ENCODE results near the gene CAPZB.

The CAPZB gene

DNA sequence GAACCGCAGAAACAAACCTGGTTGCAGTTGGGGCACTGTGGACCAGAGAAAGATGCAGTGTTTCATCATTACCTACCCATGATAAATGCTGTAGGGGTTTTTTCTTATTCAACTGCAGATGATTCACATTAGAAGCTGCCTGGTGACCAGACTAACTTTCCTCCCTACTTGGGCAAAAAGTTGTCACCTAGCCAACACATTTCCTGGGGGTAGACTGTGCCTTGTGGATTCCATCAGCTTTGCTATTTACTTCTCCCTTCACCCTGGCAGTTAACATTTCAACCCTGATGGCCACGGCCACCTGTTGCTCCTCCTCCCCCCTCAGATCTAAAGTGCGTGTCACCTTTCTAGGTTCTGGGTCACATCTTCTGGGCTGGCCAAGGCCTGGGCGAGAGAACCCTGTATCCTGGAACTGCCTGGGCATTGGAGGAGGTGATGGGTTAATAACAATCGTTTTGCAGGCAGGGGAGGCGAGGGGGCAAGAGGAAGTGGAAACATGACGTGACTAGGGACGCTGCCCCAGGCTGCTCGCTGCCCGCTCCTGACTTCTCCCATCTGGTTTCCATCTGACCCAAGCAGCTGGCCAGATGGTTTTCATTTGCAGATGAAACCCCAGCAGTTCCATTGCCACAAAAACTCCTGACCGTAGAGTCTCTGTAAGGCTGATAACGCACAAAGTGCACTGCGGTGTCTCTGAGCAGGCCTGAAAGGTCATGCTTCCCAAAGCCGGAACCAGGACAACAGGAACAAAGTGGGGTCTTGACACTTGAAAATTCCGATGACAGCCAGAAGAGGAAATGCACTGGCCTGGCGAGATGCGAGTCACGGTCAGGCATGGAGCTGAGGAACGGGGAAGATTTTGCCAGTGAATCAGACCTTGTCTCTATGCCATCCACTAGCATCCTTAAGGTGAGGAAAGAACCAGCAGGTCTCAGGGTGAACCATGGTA lies 36.6 kb downstream of the CAPZB start:
- DNase-seq (ENCODE audit: low spot score): no peak

DNA sequence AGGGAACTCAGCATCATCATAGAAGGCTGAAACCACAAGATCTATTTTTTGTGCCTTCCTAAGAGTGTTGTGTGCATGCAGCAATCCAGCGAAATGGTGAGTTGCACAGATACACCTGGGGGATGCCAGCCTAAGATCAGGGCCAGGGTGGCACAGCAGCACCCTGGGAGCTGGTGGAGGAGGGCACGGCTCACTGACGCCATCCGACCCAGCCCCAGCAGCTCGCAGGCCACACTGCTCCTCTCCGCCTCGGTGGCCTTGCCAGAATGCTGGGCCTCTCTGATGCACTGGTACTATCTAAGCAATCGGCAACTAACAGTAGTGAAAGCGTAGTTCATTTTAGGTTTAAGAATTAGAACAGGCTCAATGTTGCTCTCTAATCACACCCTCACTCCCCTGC lies 37.8 kb downstream of the CAPZB start:
- DNase-seq (ENCODE audit: low spot score): no peak

DNA sequence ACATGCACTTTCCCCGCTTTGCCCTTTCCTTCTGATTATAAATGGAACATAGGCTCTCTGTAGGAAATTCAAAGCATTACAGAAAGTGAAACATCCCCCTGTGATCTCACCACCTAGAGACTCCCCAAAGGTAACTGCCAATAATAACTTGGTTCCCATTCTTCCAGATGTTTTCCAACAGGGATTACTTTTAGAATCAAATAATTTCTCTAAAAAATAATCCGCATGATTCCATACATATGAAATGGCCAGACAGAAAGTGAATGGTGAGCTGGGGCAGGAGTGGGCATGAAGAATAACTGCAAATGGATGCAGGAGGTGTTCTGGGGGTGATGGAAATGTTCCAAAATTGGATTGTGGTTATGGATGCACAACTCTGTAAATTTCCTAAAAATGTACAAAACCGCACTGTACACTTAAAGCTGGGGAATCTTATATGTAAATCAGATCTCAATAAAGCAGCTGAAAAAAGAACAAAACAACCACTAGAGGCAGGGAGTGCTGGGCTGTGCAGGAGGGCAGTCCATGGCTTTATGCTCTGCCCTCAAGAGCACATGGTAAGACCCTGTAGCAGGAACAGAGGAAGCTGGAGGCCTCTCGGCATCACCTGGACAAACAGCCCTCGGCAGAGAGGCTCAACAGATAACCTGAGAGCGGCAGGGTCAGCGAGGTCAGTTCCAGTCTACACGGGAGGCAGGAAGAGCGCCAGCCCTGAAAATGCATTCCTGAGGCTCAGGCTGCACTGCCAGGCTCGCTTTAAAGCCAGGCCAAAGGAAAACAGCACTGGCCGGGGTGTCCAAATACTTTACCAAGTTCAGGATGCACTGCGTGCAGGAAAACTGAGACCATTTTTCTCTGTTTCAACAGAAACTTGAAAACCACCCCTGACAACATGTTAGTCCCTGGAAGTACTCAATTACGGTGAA lies 39.7 kb downstream of the CAPZB start:
- no peak for DNase-seq (ENCODE audit: low spot score)

DNA sequence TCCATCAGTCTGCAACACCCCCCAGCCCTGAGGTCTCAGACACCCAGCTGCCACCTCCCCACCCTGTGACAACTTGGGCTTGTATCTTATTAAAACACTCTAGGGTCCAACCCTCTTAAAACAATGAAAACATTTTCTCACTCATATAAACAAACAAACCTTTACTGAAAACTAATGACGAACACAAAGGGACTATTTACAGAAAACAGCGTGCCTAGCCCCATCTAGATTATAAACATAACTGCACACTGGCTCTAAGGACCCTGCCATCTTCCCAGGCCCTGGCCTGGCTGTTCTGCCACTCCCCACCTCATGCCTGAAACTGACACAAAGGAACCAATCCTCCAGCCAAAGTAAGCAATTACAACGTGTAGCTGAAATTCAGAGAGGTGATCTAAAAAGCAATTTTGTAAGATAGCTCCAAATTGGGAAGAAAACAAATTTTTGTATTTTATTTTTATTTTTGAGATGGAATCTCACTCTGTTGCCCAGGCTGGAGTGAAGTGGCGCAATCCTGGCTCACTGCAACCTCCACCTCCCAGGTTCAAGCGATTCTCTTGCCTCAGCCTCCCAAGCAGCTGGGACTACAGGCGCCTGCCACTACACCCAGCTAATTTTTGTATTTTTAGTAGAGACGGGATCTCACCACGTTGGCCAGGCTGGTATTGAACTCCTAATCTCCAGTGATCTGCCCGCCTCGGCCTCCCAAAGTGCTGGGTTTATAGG lies 40.9 kb downstream of the CAPZB start:
- no peak for DNase-seq (ENCODE audit: low spot score)

DNA sequence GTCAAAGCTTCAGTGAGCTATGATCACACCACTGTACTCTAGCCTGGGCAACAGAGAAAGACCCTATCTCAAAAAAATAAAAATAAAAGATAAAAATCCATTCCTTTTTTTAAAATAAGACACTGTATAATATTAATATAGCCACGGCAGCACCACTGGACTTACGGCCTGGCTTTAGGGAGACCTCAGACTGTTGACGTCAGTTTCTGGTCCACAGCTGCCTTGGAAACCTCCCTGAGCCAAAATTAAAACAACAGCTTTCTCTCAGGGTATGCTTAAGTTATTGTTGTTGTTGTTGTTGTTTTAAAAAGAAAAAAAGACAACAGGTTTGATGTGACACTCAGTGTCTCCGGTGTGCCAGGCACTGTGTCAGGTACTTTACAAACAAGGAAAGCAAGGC lies 42.0 kb downstream of the CAPZB start:
- no peak for DNase-seq (ENCODE audit: low spot score)

DNA sequence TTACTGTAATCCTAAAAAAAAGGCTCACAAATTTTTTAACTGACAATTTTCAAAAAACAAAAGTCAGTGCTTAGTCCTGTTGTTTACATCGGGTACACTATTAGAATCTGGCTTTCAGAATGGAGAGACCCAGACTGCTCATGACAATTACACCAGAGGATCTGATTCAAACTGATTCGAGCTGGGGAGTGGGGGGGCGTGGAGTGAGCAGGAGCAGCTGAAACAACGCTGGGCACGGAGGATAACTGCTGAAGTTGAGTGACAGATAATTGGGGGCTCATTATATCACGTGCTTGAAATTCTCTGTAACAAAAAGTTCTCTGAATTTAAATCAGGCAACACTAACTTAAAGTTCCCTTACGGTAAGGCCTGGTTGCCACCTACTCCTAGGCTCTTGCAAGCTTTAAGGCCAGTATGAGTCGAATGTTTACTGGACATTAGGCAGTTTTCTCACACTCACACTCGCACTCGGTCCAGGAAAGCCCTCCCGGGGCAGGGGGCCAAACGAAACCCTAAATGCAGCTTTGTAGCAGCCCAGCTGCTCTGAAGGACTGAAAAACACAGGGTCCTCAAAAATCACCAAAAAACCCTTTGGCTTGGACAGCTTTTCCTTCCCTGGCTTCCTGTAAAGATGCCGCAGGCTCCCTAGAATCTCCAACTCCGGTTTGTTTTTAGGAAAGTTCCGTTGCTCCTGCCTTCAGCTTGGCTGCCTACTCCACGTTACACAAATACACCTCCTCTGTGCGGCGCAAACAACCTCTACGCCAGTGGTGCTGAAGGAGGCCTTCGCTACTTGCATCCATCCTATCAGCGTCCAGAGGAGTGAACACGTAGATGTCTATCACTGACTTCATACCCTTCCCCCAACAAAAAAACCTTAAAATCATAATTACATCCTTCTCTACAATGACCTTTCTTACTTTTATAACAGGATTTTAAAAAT lies 42.9 kb downstream of the CAPZB start:
- DNase-seq (ENCODE audit: low spot score): no peak

DNA sequence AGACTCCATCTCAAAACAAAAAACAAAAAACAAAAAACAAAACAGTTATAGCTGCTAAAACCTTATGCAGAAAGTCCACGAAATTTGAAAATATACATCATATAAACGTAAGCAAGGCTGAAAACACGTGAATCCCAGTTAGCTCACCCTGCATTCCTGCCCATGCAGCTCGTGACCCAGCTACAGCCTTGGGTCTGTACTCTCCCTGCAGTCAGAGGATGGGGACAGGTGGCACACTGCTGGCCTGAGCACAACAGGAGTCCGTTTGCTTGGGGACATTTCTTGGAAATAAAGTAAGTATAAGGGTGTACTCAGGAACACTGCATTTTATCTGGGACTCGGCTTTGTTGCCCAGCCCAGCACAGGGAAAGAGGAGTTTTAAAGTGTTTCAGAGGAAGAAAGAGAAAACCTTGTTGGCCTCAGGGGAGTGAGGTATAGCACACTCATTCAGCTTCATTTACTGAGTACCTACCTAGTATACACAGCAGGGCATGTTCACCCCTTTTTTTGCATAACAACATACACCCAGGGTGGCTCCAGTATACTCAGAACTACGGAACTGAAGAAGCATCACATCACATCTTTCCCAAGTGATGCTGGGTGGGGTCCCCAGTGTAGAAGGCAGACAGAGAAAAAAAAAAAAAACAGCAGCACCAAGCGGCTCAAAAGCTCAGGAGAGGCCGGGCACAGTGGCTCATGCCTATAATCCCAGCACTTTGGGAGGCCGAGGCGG lies 44.1 kb downstream of the CAPZB start:
- no peak for DNase-seq (ENCODE audit: low spot score)

DNA sequence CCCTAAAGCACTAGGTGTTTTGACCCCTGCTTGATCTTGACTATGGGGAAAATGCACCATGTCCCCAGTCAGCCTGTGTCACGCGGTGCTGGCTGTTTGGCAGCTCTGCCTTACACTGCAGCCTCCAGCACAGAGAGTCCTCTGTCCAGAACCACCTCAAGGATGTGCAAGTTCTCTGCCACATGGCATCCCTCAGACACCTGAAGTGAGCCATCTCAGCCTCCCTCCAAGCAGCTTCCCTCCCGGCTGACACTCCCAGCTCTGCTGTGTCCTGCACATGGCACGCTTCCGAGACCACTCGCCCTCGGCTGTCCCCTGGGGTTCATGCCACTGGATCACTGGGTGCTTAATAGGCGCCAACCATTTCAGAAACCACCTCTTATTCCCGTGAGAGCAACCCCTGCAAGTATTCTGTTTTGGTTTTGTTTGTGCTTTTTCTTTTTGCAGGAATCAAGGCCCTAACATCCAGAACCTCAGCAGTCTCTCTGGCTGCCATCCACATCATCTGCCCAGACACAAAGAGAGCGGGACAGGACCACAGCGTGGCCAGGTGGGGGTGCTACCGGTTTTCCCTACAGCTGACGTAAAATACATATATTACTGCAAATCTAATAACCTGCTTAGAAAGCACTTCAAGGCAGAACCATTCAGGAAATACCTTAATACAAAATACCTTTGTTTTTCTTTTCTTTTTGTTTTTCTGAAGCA lies 45.7 kb downstream of the CAPZB start:
- no peak for DNase-seq (ENCODE audit: low spot score)

DNA sequence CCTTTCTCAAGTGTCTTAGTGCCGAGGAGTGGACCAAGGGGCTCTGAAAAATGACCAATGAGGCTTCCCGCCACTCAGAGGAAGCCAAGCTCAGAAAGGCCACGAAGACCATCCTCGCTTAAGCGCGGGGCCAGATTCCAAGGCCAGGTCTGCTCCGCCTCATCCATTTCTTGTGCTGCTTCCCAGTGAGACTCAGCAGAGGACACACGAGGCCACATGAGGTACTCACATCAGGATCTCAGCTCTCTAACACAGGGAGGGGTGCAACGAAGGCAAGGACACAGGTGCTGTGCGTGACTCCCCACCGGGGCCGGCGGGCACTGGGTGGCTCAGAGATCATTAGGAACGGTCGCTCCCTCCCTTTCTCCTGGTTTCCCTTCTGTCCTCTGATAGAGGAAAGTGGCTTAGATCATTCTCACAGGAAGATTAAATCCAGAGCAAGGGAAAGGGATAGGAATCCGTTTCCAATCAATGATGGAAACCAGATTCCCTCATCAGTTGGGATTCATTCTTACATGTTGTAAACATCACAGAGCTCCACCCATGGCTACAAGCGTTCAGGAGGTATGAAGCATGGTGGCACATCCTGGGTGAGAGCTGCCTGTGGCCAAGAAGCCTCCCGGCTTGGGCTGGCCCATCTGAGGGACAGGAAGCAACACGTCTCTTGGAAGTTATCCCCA lies 46.7 kb downstream of the CAPZB start:
- no peak for DNase-seq (ENCODE audit: low spot score)

DNA sequence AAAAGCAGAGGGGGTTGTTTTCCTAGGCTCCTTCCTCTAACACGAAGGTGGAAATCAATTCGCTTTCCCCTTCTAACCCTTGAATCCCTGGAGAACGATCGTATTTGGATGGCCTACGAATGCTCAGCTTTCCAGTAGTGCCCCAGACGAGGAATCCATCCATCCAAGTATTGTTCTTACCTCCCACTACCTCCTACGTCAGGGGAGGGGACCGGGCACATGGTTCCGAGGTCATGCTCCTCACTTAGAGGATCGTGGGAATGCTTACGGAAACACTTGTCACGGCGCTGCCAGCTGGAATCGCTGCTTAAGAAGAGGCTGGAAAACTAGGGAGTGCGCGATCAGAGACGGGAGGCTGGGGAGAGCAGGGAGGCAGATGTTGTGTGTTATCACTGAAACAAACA lies 47.4 kb downstream of the CAPZB start:
- DNase-seq (ENCODE audit: low spot score): no peak

DNA sequence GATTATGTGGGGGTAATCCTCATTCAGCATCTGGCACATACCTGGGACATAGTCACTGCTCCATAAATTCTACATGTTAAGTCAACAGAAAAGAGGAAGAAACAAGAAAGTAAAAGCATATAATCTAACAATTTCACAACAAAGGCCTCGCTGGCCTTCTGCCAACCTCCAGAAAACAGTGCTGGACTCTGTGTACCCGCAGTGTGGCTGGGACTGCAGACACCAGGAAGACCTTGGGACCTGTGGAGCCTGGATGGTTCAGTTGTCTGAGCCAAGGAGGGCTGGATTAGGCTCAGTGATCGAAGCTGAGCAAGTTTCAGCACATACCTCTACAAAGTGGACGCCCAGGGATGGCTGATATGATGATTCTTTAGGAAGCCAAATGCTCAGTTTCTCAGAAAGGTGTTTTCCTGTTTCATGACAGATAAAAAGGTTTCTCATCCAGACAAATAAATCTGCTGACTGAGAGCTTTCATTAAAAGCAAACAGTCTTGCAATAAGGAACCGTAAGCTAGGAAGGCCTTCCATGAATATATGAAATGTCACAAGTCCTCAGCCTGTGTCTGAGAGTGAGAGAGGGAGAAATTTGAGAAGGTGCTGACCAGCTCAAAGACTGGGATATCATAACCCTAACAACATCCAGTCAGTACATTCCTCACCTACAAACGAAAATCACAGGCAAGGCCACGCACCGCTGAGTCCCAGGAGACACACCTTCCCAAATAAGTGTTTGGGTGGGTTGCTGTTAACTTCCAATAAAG lies 48.4 kb downstream of the CAPZB start:
- DNase-seq (ENCODE audit: low spot score): no peak

DNA sequence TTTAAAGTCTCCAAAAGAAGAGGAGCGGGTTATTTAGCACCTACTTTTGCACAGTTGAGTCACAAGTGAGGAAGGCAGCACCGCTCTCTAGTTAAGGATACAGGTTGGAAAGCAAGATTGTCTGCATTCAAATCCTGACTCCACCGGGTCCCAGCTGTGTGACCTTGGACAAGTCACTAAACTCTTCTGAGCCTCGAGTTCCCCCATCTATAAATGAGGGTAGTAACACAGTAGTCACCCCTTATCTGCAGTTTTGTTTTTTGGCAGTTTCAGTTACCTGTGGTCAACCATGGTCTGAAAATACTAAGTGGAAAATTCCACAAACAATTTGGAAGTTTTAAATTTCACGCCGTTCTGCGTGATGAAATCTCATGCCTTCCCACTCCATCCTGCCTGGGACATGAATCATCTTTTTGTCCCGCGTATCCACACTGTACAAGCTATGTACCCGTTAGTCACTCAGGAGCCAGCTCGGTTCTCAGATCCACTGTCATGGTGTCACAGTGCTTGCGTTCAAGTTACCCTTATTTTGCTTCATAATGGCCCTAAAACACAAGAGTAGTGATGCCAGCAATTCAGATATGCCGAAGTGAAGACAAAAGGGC lies 49.4 kb downstream of the CAPZB start:
- DNase-seq (ENCODE audit: low spot score): no peak

DNA sequence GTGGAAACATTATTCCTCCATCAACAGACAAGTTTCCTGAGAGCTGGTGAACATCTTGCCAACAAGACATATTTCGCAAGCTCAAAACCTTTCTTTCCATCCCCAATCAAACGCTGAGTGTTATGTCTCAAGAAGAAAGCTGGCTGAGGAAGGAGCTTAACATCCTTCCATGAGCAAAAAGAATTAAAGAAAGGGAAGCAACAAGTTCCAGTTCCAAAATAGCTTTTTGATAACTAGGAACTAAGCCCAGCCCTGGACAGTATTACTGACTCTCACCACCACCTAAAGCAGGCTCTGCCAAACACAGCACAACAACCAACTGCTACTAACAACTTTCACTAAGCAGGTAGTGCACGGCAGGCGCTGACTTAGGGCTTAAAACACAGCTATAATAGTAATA lies 50.2 kb downstream of the CAPZB start:
- no peak for DNase-seq (ENCODE audit: low spot score)

DNA sequence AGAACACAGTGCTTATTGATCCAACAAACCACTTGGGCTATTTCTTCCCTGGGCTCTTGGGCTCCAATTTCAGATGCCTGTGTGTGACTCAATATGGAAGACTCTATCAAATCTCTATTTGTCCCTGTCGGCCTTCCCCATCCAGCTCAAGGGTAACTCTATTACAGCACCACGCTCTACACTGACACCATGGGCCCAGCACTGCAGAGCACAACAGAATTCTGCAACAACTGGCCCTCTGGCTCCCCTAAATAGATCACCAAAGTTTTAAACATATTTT lies 51.7 kb downstream of the CAPZB start:
- DNase-seq (ENCODE audit: low spot score): no peak

DNA sequence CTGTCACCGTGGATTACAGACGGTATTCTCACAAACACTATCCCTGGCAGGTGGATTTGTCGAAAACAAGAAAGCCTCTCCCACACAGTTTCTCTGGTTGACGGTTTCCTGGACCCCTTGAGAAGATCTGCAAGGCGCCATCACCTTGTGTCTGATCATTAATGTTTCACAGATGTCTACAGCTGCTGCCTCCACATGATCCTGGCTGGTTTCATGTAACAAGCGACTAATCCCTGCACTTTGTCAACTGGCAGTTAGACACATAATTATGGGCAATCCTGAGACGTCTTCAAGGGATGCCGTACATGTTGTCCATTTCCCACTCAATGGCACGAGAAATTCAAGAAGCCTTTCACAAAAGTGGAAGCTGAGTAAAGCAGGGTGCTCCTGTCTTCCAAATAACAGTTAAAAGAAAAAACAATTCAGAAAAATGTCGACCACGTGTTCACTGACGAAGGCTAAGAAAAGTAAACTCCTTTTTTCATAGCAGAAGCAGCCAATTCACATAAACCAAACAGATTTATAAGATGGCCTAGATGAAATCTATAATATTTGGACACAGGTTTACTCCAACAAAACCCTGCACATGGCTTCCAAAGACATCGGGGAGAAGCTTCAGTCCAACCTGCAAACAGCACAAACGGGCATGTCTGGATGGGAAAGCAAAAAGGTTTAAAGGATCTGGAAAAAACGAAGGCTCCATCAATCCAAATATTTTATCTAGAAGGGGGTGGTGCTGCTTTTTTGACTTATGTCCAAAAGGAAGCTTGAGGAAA lies 52.2 kb downstream of the CAPZB start:
- peak; percentile 55 for DNase-seq (ENCODE audit: low spot score)

DNA sequence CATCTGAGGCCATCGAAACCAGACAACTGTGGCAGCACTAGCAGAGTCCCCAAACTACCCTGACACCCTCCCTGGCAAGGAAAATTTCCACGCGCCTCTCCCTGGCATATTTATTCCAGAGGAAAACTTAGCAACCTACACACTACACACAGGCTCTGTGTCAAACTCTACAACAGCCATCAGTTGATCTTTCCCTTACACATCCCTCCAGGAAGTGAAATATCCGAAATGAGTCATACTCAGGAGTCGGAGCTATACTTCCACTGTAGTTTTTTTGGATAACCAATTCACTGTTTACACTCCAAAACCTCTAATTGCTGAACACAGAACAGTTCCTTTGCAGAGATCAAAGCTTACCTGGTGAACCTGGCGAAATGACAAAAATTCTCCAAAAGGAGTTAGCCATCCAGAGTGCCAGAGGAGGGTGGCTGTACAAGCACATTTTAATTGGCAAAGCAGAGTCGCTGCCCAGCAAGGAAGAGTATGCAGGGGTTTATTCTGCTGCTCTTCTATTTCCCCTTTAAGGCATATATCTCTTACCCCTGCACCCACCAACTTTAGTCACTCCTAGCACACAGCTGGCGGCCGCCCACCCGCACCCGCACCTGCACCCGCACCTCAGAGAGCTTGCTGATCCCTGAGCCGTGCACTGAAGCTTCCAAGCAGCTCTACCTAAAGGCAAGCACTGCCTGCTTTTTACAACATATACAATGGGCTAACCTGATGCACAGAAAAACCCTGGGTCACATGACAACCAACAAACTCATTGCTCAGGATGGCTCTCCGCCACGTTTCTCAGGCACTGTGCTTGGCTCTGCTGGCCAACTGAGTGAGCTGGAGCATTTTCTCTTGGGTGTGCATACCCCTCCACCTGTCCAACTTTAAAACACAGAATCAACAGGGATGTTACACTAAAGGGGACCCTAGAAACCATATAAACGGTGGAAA lies 54.9 kb downstream of the CAPZB start:
- no peak for DNase-seq (ENCODE audit: low spot score)

Data from D341Med (cell line).